Trophoblast cell (in vitro differentiated cells and primary cell): ENCODE results near the gene PARVA.

ENCODE experiments used
- DNase-seq, 2 donors: peaks; one replicate each; pipeline ENCODE4 v3.0.0-alpha.2; 2016
- H2AFZ ChIP-seq: 2 replicates; pipeline ENCODE4 v1.6.1; 2013; ENCODE audit warnings: low read length, moderate library complexity, mild to moderate bottlenecking; ENCODE audit not compliant: insufficient read depth, poor library complexity
- H2AK5ac ChIP-seq: 2 replicates; pipeline ENCODE4 v1.6.1; 2013; ENCODE audit warnings: mild to moderate bottlenecking, low read length
- H2BK120ac ChIP-seq: 2 replicates; pipeline ENCODE4 v1.6.1; 2013; ENCODE audit warnings: low read length, mild to moderate bottlenecking, moderate library complexity; ENCODE audit not compliant: insufficient read depth, poor library complexity
- H2BK12ac ChIP-seq: 2 replicates; pipeline ENCODE4 v1.6.1; 2013; ENCODE audit warnings: mild to moderate bottlenecking, low read length, moderate library complexity
- H2BK5ac ChIP-seq: 2 replicates; pipeline ENCODE4 v1.6.1; 2013; ENCODE audit warnings: low read length, low read depth, moderate library complexity, mild to moderate bottlenecking; ENCODE audit not compliant: poor library complexity
- H3K14ac ChIP-seq: 2 replicates; pipeline ENCODE4 v1.6.1; 2013; ENCODE audit warnings: mild to moderate bottlenecking, low read length
- H3K18ac ChIP-seq: 2 replicates; pipeline ENCODE4 v1.6.1; 2013; ENCODE audit warnings: mild to moderate bottlenecking, low read length
- H3K23ac ChIP-seq: 2 replicates; pipeline ENCODE4 v1.6.1; 2013; ENCODE audit warnings: low read length
- H3K27ac ChIP-seq: 2 replicates; pipeline ENCODE4 v1.5.1; 2013; ENCODE audit warnings: low read depth, mild to moderate bottlenecking, inconsistent platforms, low read length, moderate library complexity
- H3K27me3 ChIP-seq: 2 replicates; pipeline ENCODE4 v1.6.1; 2013; ENCODE audit warnings: inconsistent platforms, mild to moderate bottlenecking, low read length, moderate library complexity; ENCODE audit not compliant: insufficient read depth
- H3K36me3 ChIP-seq, 2 experiments: 1 replicate in 1 of 2; 2 replicates in 1 of 2; pipeline ENCODE4 v1.6.1; 2013; ENCODE audit warnings: low read length in 2 of 2, mild to moderate bottlenecking in 2 of 2, moderate library complexity in 1 of 2; ENCODE audit not compliant: insufficient read depth in 2 of 2, control insufficient read depth in 1 of 2
- H3K4ac ChIP-seq: 2 replicates; pipeline ENCODE4 v1.6.1; 2013; ENCODE audit warnings: low read depth, mild to moderate bottlenecking, low read length, moderate library complexity
- H3K4me1 ChIP-seq, 2 experiments: 1 replicate in 1 of 2; 2 replicates in 1 of 2; pipeline ENCODE4 v1.6.1; 2013; ENCODE audit warnings: low read length in 2 of 2, mild to moderate bottlenecking in 2 of 2, moderate library complexity in 1 of 2; ENCODE audit not compliant: insufficient read depth in 2 of 2, control insufficient read depth in 1 of 2
- H3K4me2 ChIP-seq: 2 replicates; pipeline ENCODE4 v1.6.1; 2013; ENCODE audit warnings: inconsistent platforms, mild to moderate bottlenecking, low read length, moderate library complexity
- H3K4me3 ChIP-seq: 2 replicates; pipeline ENCODE4 v1.5.1; 2013; ENCODE audit warnings: mild to moderate bottlenecking, low read depth, low read length, inconsistent platforms
- H3K79me1 ChIP-seq: one replicate; pipeline ENCODE4 v1.6.1; 2013; ENCODE audit warnings: low read length
- H3K79me2 ChIP-seq: 2 replicates; pipeline ENCODE4 v1.6.1; 2013; ENCODE audit warnings: low read length, mild to moderate bottlenecking; ENCODE audit not compliant: control insufficient read depth, insufficient read depth, poor library complexity
- H3K9ac ChIP-seq: 2 replicates; pipeline ENCODE4 v1.6.1; 2013; ENCODE audit warnings: mild to moderate bottlenecking, low read length
- H3K9me3 ChIP-seq: 2 replicates; pipeline ENCODE4 v1.6.1; 2013; ENCODE audit warnings: low read depth, mild to moderate bottlenecking, control low read depth, inconsistent platforms, low read length; ENCODE audit not compliant: insufficient read depth
- H4K12ac ChIP-seq: 2 replicates; pipeline ENCODE4 v1.6.1; 2013; ENCODE audit warnings: low read depth, mild to moderate bottlenecking, low read length, moderate library complexity
- H4K8ac ChIP-seq: 2 replicates; pipeline ENCODE4 v1.6.1; 2013; ENCODE audit warnings: low read depth, mild to moderate bottlenecking, low read length, moderate library complexity
- H4K91ac ChIP-seq: one replicate; pipeline ENCODE4 v1.6.1; 2013; ENCODE audit warnings: low read depth, mild to moderate bottlenecking, low read length, moderate library complexity
- WGBS: extraction: QIAGEN DNeasy Blood & Tissue Kit; methylation state at CpG from one replicate; pipeline ENCODE4 v1.1.7; 2013; ENCODE audit warnings: missing lambda C conversion rate; ENCODE audit not compliant: insufficient read length, insufficient coverage; ENCODE audit errors: extremely low coverage; 5-methylcytosine and 5-hydroxymethylcytosine counted together

Gene PARVA

GRCh38 chr11:12465332-12465731, 88.0 kb downstream of the PARVA start:
- Histone ChIP-seq H3K27ac (no peak overlapping the region), H2AFZ (no peak overlapping the region), H3K9me3 (no peaks in the 10 kb centered on the region), H3K18ac (no peak overlapping the region), H3K4ac (no peak overlapping the region), H3K79me2 (no peaks in the 10 kb centered on the region), H2AK5ac (no peak overlapping the region), H2BK12ac (no peak overlapping the region), H3K14ac (no peak overlapping the region), H4K91ac (no peak overlapping the region), H4K8ac (no peak overlapping the region), H3K4me2 (no peak overlapping the region), H3K23ac (no peak overlapping the region), H3K27me3 (no peaks in the 10 kb centered on the region), H3K4me3 (no peak overlapping the region), H3K79me1 (no peaks in the 10 kb centered on the region), H4K12ac (no peak overlapping the region), H3K9ac (no peak overlapping the region), H3K4me1 (peaks cover 0 to 2% of the 10 kb centered on the region in 2 experiments), H2BK5ac (no peak overlapping the region), H3K36me3 (peaks cover 0 to 2% of the 10 kb centered on the region in 2 experiments), H2BK120ac (no peak overlapping the region)
- DNase-seq, result no peak
- WGBS, result no CpG with 5 or more reads among the region's 2 CpGs

GRCh38 chr11:12467610-12468009, 90.2 kb downstream of the PARVA start:
- no peak overlapping the region for H3K18ac ChIP-seq
- no peak overlapping the region for H3K23ac ChIP-seq
- DNase-seq, result no peak
- H3K4ac ChIP-seq, result no peak overlapping the region
- WGBS, result no CpG with 5 or more reads among the region's 2 CpGs
- peaks cover 5 to 9% of the 10 kb centered on the region in 2 experiments for H3K4me1 ChIP-seq
- H3K9me3 ChIP-seq, result no peaks in the 10 kb centered on the region
- no peak overlapping the region for H3K4me2 ChIP-seq
- H4K8ac ChIP-seq, result no peak overlapping the region
- no peak overlapping the region for H4K12ac ChIP-seq
- H3K27me3 ChIP-seq, result no peaks in the 10 kb centered on the region
- no peak overlapping the region for H3K14ac ChIP-seq
- H2BK5ac ChIP-seq, result no peak overlapping the region
- no peak overlapping the region for H2AFZ ChIP-seq
- H4K91ac ChIP-seq, result no peak overlapping the region
- no peak overlapping the region for H2BK12ac ChIP-seq
- no peak overlapping the region for H2AK5ac ChIP-seq
- no peak overlapping the region for H3K27ac ChIP-seq
- no peaks in the 10 kb centered on the region for H3K79me1 ChIP-seq
- H3K79me2 ChIP-seq, result peaks cover 3% of the 10 kb centered on the region
- no peak overlapping the region for H3K4me3 ChIP-seq
- H3K36me3 ChIP-seq, result peaks cover 0 to 2% of the 10 kb centered on the region in 2 experiments
- H3K9ac ChIP-seq, result no peak overlapping the region
- no peak overlapping the region for H2BK120ac ChIP-seq

DNA sequence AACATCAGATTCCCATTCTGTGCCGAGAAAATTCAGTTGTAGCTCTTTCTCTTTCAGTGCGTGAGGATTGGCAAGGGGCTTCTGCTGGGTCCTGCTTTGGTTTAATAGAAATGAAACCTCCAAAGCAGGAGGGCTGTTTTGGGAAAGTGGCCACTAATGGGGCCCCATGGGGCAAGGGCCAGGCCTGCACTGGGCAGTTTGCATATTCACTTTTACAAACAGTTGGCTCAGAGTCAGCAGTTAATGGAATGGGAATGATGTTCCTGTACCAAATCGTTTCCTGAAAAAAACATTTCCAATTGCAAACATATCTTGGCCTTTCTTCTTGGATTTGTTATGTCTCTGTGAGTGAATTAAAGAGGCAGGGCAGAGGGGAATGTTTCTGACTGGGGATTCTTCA, 92.1 kb downstream of the PARVA start:
- no peak overlapping the region for H4K91ac ChIP-seq
- no peak overlapping the region for H3K27ac ChIP-seq
- H2AFZ ChIP-seq, result no peak overlapping the region
- H3K4ac ChIP-seq, result no peak overlapping the region
- peaks cover 11 to 16% of the 10 kb centered on the region in 2 experiments for H3K4me1 ChIP-seq
- H2AK5ac ChIP-seq, result no peak overlapping the region
- H3K23ac ChIP-seq, result no peak overlapping the region
- no peak overlapping the region for H3K18ac ChIP-seq
- no peak overlapping the region for H3K4me3 ChIP-seq
- no peak overlapping the region for H4K8ac ChIP-seq
- no peak overlapping the region for H3K4me2 ChIP-seq
- no peak overlapping the region for H2BK120ac ChIP-seq
- DNase-seq, result no peak
- no peak overlapping the region for H2BK12ac ChIP-seq
- no CpG with 5 or more reads among the region's 3 CpGs for WGBS
- no peak overlapping the region for H4K12ac ChIP-seq
- H3K27me3 ChIP-seq, result no peaks in the 10 kb centered on the region
- H3K79me1 ChIP-seq, result peaks cover 2% of the 10 kb centered on the region
- H3K36me3 ChIP-seq, result peaks cover 9 to 13% of the 10 kb centered on the region in 2 experiments
- H2BK5ac ChIP-seq, result no peak overlapping the region
- no peaks in the 10 kb centered on the region for H3K9me3 ChIP-seq
- H3K9ac ChIP-seq, result no peak overlapping the region
- H3K79me2 ChIP-seq, result peaks cover 3% of the 10 kb centered on the region
- H3K14ac ChIP-seq, result no peak overlapping the region

DNA sequence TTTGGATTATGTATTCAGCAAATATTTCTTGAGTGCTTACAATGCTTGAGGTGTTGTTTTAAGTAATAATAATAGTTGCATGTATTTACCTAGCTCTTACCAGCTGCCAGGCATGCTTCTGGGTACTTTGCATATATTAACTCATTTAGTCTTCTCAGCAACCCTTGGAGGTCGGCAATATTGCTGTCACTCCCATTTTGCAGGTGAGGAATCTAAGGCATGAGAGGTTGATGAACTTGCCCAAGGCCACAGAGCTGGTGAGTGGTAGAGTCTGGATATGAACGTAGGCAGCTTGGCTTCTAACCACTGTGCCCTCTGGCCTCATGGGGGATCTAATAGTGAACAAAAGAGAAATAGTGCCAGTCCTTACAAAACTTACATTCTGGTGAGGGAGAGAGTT, 92.9 kb downstream of the PARVA start:
- Histone ChIP-seq H4K8ac (no peak overlapping the region), H3K18ac (no peak overlapping the region), H3K4me2 (no peak overlapping the region), H2BK120ac (no peak overlapping the region), H4K12ac (no peak overlapping the region), H3K4me1 (peaks cover 11 to 16% of the 10 kb centered on the region in 2 experiments), H3K4me3 (no peak overlapping the region), H4K91ac (no peak overlapping the region), H3K36me3 (peaks cover 15% of the 10 kb centered on the region in 2 experiments), H3K27ac (no peak overlapping the region), H2AFZ (no peak overlapping the region), H3K79me1 (peaks cover 2% of the 10 kb centered on the region), H3K9me3 (no peaks in the 10 kb centered on the region), H3K23ac (no peak overlapping the region), H2AK5ac (no peak overlapping the region), H2BK5ac (no peak overlapping the region), H3K27me3 (no peaks in the 10 kb centered on the region), H2BK12ac (no peak overlapping the region), H3K79me2 (peaks cover 3% of the 10 kb centered on the region), H3K14ac (no peak overlapping the region), H3K4ac (no peak overlapping the region), H3K9ac (no peak overlapping the region)
- WGBS, result no CpG with 5 or more reads among the region's 2 CpGs
- DNase-seq, result peak; percentile 20 to 57
